HG03432 (cell line): Measurements from ENCODE around the gene PDE6B.
"Not testable (repeated sequence)": the region's sequence is repeated elsewhere in the genome, so short reads cannot be mapped to it uniquely, and the experiment has no call there.

ENCODE experiments used
- ATAC-seq: cut with Tn5 transposase; IDR thresholded peaks from one replicate; pipeline ENCODE4 v1.9.1; 2021; ENCODE audit warnings: mild to moderate bottlenecking, moderate library complexity; ENCODE audit not compliant: unreplicated experiment

PDE6B gene

GRCh38 chr4:668219-668618 lies 42.8 kb downstream of the PDE6B start:
- ATAC-seq: not testable (repeated sequence)

DNA sequence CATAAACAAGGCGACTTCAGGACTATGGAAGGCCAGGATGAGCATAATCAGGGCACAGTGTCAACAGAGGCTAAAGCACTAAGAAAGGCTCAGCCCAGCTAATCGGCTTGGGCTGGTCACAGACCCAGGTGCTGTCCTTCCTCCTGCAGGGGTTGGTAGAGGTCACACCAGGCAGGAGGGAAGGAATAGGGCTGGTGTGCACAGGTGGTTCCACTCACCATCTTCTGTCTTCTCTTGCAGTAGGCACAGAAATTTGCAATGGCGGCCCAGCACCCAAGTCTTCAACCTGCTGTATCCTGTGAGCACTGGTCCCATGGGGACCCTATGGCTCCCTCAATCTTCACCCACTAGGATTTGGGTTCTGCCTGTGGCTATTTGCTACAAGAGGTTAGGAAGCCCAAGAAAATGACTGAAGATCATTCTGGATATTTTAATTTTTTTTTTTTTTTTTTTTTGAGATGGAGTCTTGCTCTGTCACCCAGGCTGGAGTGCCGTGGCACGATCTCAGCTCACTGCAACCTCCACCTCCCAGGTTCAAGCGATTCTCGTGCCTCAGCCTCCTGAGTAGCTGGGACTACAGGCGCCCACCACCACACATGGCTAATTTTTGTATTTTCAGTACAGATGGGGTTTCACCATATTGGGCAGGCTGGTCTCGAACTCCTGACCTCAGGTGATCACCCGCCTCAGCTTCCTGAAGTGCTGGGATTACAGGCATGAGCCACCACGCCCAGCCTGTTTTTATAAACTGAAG lies 44.6 kb downstream of the PDE6B start:
- ATAC-seq: not testable (repeated sequence)

- no peak for ATAC-seq
These were observed 46.4 kb downstream of the PDE6B start for GRCh38 chr4:671769-672168.

- no peak for ATAC-seq
These were observed 48.1 kb downstream of the PDE6B start for GRCh38 chr4:673349-674091.

DNA sequence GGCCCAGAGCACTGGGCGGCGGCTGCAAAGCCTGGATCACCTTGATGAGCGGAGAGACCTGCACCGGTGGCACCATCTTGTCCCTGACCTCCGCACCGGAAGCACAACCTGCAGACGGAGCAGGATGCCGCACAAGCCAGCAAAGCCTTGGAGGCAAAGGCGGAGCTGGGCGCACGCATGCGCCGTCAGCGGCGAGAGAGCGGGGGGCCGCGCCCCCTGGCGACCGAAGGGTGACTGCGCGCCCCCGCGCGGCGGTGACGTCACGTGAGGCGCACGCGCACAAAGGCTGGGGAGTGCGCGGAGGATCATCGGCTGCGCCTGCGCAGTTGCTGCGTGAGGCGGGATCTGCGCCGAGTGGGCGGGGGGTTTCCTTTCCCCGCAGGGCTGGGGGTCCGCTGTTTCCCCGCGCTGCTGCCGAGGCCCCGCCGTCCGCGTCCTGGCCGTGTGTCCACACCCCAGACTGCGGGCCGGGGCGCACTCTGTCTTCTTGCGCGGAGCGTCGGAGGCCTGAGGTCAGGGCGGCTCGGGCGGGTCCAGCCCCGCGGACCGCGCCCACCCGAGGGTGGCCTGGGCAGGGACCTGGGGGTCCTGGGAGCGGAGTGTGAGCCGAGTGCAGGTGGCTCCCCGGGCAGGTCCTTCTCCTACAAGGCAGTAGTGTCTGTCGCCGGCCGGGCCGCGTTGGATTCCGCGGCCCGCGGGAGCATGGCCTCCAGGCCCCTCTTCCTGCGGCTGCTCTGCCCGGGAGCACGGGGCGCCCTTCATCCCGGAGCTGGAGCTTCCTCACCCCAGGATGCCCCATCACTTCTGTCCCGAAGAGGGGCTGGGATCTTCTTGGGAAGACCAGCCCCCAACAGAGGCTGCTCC lies 49.0 kb downstream of the PDE6B start, which contains the start of the genes ATP5ME and MYL5:
TSS of gene ATP5ME (minus strand) at position 105 of the 864 bp plus-strand sequence. CDS start at position 76, 29 bp downstream.
TSS of gene MYL5 (plus strand) at position 371 of the 864 bp plus-strand sequence. CDS start 3,485 bp downstream, outside the sequence.
- ATAC-seq: peak; percentile 75

DNA sequence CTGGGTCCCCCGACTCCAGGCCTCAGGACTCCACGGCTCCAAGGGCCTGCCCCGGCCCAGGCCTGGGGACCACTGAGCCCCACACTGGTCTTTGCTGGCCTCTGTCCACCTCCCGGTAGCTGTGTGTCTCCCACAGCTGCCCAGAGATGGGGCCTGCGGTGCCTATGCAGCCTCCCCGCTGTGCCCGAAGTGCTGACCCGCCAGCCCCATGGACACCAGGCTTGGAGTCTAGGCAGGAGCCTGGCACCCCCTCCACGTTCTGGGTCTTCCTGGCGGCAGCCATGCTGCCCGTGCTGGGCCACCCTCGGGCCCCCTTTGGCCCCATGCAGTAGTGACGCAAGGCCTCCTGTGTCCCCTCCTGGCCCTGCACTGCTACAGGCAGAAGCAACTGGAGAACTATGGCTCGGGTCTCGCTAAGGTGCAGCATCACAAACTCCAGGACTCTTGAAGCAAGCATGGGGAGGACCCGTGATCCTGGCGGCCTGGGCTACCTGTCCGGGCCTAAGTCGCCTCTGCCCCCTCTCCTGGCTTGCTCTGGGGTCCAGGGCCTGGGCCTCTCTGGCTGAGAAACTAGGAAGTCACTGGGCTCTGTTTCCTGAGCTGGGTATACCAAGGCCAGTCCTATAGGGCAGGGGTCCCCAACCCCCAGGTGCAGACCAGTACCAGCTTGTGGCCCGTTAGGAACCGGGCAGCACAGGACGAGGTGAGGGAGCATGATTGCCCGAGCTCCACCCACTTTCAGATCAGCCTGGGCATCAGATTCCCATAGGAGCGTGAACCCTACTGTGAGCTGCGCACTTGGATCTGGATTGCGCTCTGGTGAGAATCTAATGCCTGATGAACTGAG lies 49.9 kb downstream of the PDE6B start:
- peak; percentile 2 for ATAC-seq

DNA sequence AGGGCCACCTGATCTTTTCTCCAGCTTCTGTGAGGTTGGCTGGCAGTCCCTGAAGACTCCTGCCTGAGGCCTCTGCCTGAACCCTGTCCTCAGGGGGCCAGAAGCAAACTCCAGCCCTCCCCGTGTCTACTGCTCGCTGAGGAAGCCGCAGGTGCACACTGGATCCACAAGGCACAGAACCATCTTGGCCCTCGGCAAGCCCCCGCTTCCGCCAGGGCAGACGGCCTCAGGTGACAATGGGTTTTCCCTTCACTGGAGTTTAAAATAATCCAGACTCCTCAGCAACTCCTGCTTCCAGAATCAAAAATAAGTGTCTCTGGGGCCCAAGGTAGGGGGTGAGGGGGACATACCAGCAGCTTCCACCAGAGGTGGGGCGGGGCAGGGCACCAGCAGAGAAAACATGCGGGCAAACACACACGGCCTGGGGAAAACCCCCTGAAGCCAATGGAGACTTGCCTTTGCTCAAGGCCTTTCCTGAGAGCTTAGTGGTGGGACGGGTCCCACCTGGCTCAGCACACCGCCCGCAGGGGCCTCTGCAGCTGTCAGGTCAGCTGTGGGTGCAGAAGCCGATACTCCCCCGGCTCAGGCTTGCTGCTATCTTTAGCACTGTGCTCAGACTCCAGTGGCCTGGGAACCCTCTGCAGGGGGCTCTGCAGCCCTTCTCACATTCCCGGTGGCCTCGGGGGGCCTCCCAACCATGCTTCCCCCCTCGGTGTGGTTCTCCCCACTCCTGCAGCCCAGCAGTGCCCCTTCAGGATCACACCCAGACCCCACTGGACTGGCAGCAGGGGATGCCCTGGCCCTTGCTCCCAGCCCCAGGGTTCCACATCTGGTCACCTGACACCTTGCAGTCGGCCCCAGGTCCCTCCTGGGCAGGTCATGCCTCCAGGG lies 50.9 kb downstream of the PDE6B start:
- ATAC-seq: no peak

DNA sequence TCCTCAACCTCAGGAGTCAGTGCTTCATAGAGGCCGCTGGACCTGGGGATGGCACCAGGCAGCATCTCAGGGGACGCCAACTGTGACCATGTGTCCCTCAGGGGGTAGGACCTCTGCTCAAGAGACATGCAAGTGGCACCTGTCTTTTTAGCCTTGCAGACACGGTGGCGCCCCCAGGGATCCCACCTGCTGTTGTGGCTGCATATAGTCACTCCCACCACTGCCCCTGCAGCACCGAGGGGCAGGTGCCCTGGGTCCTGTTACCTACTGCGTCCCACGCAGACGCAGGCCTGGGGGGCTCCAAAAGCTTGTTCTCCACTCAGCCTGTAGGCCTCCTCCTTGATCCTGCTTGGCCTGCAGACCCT lies 51.5 kb downstream of the PDE6B start:
- no peak for ATAC-seq

- no peak for ATAC-seq
These were observed 52.3 kb downstream of the PDE6B start for GRCh38 chr4:677431-678293.

GRCh38 chr4:678331-679103 lies 53.1 kb downstream of the PDE6B start:
- no peak for ATAC-seq

- ATAC-seq: no peak
These were observed 53.7 kb downstream of the PDE6B start for GRCh38 chr4:679104-679481.

DNA sequence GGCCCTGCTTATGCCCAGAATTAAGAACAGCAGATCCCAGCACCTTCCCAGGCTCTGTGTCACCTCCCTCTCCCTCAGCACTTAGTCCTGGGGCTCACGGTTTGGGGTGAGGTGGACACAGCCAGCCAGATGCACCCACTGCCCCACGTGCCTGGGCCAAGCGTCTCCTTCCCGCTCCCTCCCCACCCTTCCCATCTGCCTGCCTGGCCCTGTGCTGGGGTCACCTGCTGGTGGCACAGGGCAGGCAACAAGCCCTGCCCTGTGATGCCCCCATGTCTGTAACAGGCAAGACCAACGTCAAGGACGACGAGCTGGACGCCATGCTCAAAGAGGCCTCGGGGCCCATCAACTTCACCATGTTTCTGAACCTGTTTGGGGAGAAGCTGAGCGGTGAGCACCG lies 54.3 kb downstream of the PDE6B start:
- ATAC-seq: no peak

GRCh38 chr4:680091-680490 lies 54.7 kb downstream of the PDE6B start:
- ATAC-seq: no peak

DNA sequence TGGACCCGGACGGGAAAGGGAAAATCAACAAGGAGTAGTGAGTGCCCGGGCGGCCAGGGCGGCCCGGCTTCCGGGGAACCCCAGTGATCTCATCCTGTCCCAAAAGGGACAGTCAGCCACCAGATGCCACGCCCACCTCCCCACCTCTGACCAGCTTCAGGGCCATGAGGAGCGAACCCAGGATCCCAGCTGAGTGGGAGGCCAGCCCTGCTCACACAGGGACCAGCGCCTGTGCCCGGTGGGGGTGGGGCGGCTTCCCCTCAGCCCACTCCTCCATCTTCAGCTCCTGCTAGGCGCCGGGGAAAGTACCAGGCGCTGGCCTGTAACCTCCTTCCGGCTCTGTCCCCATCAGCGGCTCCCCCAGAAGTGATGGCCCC lies 55.2 kb downstream of the PDE6B start:
- ATAC-seq: peak; percentile 17

- peak; percentile 46 for ATAC-seq
These were observed 55.7 kb downstream of the PDE6B start for GRCh38 chr4:680928-681645.

- no peak for ATAC-seq
These were observed 56.5 kb downstream of the PDE6B start for GRCh38 chr4:681736-682451.
